ENCODE measurements around the gene DDRGK1. TPM values are rescaled to one million over a fixed set of nuclear protein-coding genes. Genes with fewer than 3 reads are reported as not detected.

DDRGK1 gene
- total RNA-seq, 1 donor from 2014 or later = 89.8 TPM

DNA sequence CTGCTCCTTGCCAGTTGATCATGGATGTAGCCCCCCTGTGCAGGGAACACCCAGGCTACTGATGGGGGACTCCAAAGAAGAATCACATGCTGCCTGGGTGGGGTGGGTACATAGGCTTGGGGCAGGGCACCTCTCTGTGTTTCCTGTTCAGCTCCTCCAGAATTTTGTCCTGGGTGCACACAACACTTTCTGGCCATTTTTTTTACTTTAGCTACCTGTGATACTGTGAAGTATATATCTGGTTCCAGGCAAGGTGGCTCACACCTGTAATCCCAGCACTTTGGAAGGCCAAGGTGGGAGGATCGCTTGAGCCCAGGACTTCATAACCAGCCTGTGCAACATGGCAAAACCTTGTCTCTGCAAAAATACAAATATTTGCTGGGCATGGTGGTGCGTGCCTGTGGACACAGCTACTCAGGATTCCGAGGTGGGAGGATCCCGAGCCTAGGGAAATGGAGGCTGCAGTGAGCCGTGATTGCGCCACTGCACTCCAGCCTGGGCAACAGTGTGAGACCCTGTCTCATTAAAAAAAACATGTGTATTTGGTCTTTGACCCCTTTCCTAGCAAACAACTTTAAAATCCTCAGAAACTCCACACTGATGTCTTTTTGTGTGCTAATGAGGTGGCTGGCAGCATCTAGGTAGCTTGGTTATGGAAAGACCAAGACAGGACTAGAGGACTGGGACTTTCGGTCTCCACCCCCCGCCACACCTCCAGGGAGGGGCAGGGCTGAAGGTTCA is 20.4 kb upstream of the DDRGK1 start:
- intact Hi-C loops (cut with DNase I) = no loop called here
- Histone ChIP-seq H3K4me3 (no peak overlapping the region), H3K9me3 (no peaks in the 10 kb centered on the region), H3K27me3 (ENCODE audit: low read depth) (no peaks in the 10 kb centered on the region), H3K4me1 (no peaks in the 10 kb centered on the region), H3K36me3 (peaks cover 44% of the 10 kb centered on the region), H3K27ac (no peak overlapping the region)
- no peak for DNase-seq
- ATAC-seq = no peak
- TF ChIP-seq, protein P1, sequence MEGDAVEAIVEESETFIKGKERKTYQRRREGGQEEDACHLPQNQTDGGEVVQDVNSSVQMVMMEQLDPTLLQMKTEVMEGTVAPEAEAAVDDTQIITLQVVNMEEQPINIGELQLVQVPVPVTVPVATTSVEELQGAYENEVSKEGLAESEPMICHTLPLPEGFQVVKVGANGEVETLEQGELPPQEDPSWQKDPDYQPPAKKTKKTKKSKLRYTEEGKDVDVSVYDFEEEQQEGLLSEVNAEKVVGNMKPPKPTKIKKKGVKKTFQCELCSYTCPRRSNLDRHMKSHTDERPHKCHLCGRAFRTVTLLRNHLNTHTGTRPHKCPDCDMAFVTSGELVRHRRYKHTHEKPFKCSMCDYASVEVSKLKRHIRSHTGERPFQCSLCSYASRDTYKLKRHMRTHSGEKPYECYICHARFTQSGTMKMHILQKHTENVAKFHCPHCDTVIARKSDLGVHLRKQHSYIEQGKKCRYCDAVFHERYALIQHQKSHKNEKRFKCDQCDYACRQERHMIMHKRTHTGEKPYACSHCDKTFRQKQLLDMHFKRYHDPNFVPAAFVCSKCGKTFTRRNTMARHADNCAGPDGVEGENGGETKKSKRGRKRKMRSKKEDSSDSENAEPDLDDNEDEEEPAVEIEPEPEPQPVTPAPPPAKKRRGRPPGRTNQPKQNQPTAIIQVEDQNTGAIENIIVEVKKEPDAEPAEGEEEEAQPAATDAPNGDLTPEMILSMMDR (IDR thresholded peaks at IDR 0.05) = no peak

DNA sequence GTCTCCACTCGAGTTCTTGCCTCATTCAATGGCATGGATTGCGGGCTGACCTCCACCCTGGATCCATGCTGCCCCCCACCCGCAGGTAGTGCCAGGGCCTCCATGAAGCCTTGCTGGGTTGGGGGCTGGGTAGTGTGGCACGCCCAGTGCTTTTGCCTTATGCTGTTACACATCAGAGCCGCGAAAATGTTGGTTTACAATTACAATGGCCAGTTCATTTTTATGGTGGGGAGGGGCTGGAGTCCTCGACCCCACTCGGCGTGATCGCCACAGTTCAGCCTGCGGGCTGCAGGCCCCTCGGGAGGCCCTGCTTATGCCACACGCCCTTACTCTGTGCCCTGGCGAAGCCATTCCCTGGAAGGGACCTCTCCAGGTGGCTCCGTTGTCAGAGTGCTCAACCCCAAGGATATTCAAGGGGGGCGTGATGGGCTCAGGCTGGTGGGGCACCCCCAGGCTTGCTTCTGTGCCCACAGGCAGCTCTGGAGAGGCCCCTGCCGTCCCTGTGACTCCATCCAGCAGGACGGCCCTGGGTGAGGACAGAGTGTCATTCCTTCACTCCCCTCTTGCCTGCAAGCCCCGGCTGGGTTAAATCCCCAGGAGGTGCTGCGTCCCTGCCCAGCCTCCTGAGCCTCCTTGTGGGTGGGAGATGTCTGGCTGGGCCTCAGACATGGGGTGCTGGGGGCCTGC is 19.7 kb upstream of the DDRGK1 start:
- DNase-seq = no peak

DNA sequence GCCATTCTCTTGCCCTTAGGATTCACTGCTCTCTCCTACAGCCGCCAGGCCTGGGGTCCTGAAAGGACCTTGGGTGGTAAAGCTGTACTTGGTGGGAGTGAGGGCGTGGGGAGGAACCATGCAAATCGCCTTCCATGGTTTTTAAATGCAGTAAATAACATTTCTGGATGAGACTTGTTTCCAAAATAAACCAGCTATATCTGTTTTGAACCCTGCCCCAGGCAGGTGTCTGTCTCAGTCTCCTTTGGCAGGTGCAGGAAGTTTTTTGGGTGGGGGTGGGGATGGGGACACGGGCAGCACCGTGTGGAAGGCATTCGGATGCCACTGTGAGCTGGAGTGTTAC is 19.1 kb upstream of the DDRGK1 start:
- no peak for ATAC-seq
- DNase-seq = no peak
- Histone ChIP-seq H3K9me3 (no peaks in the 10 kb centered on the region), H3K36me3 (peaks cover 46% of the 10 kb centered on the region), H3K27me3 (ENCODE audit: low read depth) (no peaks in the 10 kb centered on the region), H3K4me1 (peaks cover 3% of the 10 kb centered on the region), H3K4me3 (no peak overlapping the region), H3K27ac (no peak overlapping the region)
- intact Hi-C loops (cut with DNase I) = no loop called here
- TF ChIP-seq, protein P1 (IDR thresholded peaks at IDR 0.05) = no peak

More for the DNA sequence above, 19.7 kb upstream of the DDRGK1 start:
- peaks cover 44% of the 10 kb centered on the region for H3K36me3 ChIP-seq
- no peak for ATAC-seq
- no peaks in the 10 kb centered on the region for H3K27me3 ChIP-seq (ENCODE audit: low read depth)
- no peak overlapping the region for H3K4me3 ChIP-seq
- TF ChIP-seq, protein P1 (IDR thresholded peaks at IDR 0.05) = no peak
- intact Hi-C loops (cut with DNase I) = no loop called here
- H3K4me1 ChIP-seq = no peaks in the 10 kb centered on the region
- no peak overlapping the region for H3K27ac ChIP-seq
- no peaks in the 10 kb centered on the region for H3K9me3 ChIP-seq

DNA sequence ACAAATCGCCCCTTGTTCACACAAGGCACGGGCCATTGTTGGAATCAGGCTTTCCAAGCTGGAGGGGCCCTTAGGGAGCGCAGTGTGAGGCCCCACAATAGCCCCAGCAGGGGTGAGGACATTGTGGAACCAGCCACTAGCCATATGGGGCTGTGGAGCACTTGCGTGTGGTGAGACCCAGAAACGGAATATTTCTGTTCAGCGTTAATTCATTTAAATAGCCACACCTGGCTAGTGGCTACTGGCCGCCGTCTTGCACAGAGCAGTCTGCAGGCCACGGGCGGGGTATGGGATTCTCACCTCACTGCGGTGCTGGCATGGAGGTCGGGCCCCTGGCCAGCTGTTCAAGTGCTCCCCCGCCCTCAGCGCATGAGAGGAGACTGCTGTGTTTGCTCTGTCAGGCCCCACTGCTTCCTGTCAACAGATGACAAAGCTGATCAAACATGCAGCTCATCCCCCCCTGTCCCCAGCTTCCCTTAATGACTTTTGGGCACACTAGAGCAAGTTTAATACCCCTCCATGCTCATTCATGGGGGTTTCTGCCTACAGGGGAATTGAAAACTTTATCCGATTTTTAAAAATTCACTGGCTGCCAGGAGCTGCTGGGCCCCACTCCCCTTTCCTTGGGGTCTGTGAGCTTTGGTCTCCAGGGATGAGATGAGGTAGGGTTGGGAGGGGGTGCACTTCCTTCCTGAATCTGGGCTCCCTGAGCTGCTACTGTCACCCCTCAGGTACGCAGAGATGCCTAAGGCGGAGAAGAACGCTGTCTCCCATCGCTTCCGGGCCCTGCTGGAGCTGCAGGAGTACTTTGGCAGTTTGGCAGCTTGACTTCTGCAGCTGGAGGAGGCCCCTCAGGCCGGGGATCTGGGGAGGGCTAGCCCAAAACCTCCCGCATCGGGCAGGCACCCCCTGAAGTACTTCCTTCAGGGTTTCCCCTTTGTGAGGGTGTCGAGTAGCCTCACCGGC is 18.4 kb upstream of the DDRGK1 start:
- Histone ChIP-seq H3K9me3 (no peaks in the 10 kb centered on the region), H3K36me3 (peaks cover 47% of the 10 kb centered on the region), H3K4me1 (peaks cover 9% of the 10 kb centered on the region), H3K4me3 (no peak overlapping the region), H3K27me3 (ENCODE audit: low read depth) (no peaks in the 10 kb centered on the region), H3K27ac (no peak overlapping the region)
- intact Hi-C loops (cut with DNase I) = no loop called here
- TF ChIP-seq, protein P1 (IDR thresholded peaks at IDR 0.05) = no peak
- ATAC-seq = peak; percentile 29 to 51
- DNase-seq = no peak
